Chondrocyte (in vitro differentiated cells): ENCODE results near the gene CACNG5. TPM values are rescaled to one million over a fixed set of nuclear protein-coding genes. Genes with fewer than 3 reads are reported as not detected.

Experiments
- DNase-seq: peaks from one replicate; pipeline ENCODE4 v3.0.0; 2021; ENCODE audit warnings: mixed read lengths, low spot score
- H3K27ac Mint-ChIP-seq: one replicate; pipeline ENCODE4 v1.8.0; 2021; ENCODE audit warnings: mild to moderate bottlenecking, moderate library complexity, mixed read lengths; ENCODE audit not compliant: unreplicated experiment
- H3K27me3 Mint-ChIP-seq: 2 replicates; pipeline ENCODE4 v1.8.0; 2021; ENCODE audit warnings: low read depth, mixed read lengths
- H3K36me3 Mint-ChIP-seq: 2 replicates; pipeline ENCODE4 v1.8.0; 2021; ENCODE audit warnings: low read depth, mixed read lengths
- H3K4me1 Mint-ChIP-seq: 2 replicates; pipeline ENCODE4 v1.8.0; 2021; ENCODE audit warnings: low read depth, mild to moderate bottlenecking, mixed read lengths
- H3K4me3 Mint-ChIP-seq: one replicate; pipeline ENCODE4 v1.8.0; 2021; ENCODE audit warnings: mild to moderate bottlenecking, moderate library complexity, mixed read lengths; ENCODE audit not compliant: unreplicated experiment
- H3K9me3 Mint-ChIP-seq: 2 replicates; pipeline ENCODE4 v1.8.0; 2021; ENCODE audit warnings: low read depth, mixed read lengths
- CTCF ChIP-seq: fragments of 200-600 bp; sonication (generic); IDR thresholded peaks from 2 replicates; pipeline ENCODE4 v1.5.0; 2021; ENCODE audit warnings: antibody characterized with exemption, mild to moderate bottlenecking, moderate library complexity
- microRNA-seq: library from miRNA; unstranded; fragments of <30 nt; microRNA quantifications from one replicate; pipeline ENCODE4 v1.2.0, GENCODE V29; 2020; ENCODE audit warnings: borderline number of aligned reads
- total RNA-seq: library from RNA; stranded (reverse); gene quantifications from 3 replicates; pipeline ENCODE4 v1.2.1, GENCODE V29; 2021

Gene CACNG5
- total RNA-seq, 1 donor from 2014 or later: not detected

GRCh38 chr17:66934040-66934439 lies 99.1 kb downstream of the CACNG5 start:
- Mint-ChIP-seq H3K36me3 (peaks cover 8% of the 10 kb centered on the region), H3K4me3 (no peak overlapping the region), H3K9me3 (peaks cover 30% of the 10 kb centered on the region), H3K4me1 (peaks cover 4% of the 10 kb centered on the region), H3K27ac (no peak overlapping the region), H3K27me3 (peaks cover 2% of the 10 kb centered on the region)
- no peak for TF ChIP-seq CTCF
- DNase-seq: peak; percentile 15

Small RNAs within 50 kb of the gene (microRNA-seq; reads per million reads assigned to microRNA genes)
- gene MIR634: not detected

Other genes with a start within 250 kb of the CACNG5 start
- 2.9 to 6.9 TPM (median 3.2 TPM) in 3 replicates for gene CACNG4, start 129.6 kb downstream of the CACNG5 start, total RNA-seq
- not detected in 3 replicates for gene CACNG1, start 209.4 kb downstream of the CACNG5 start, total RNA-seq